CD4-positive, alpha-beta T cell treated with Interleukin-17A for 4 hours (primary cell): ENCODE measurements around the gene BTF3L4.
"Not testable (repeated sequence)": the region's sequence is repeated elsewhere in the genome, so short reads cannot be mapped to it uniquely, and the experiment has no call there.

Experiments used
- DNase-seq: peaks from one replicate; pipeline ENCODE4 v3.0.0-alpha.2; 2020; ENCODE audit warnings: mixed read lengths

BTF3L4 gene

GRCh38 chr1:52055866-52056162, 281 bp upstream of the BTF3L4 start:
- DNase-seq, result no peak

- DNase-seq, result no peak
Observed at GRCh38 chr1:52056937-52057231, 789 bp downstream of the BTF3L4 start.

- no peak for DNase-seq
Observed at GRCh38 chr1:52057255-52057654, 1.2 kb downstream of the BTF3L4 start.

GRCh38 chr1:52057876-52058415, 1.9 kb downstream of the BTF3L4 start:
- DNase-seq, result no peak

GRCh38 chr1:52059321-52059720, 3.2 kb downstream of the BTF3L4 start:
- no peak for DNase-seq

GRCh38 chr1:52059888-52060287, 3.8 kb downstream of the BTF3L4 start:
- DNase-seq, result no peak

- DNase-seq, result no peak
Observed at GRCh38 chr1:52060822-52061221, 4.7 kb downstream of the BTF3L4 start.

GRCh38 chr1:52063192-52063591, 7.1 kb downstream of the BTF3L4 start:
- DNase-seq, result no peak

GRCh38 chr1:52070704-52071103, 14.6 kb downstream of the BTF3L4 start:
- no peak for DNase-seq

- DNase-seq, result no peak
Observed at GRCh38 chr1:52072291-52072690, 16.2 kb downstream of the BTF3L4 start.

- not testable (repeated sequence) for DNase-seq
Observed at GRCh38 chr1:52077277-52077676, 21.2 kb downstream of the BTF3L4 start.

- DNase-seq, result no peak
Observed at GRCh38 chr1:52080014-52080415, 23.9 kb downstream of the BTF3L4 start.

GRCh38 chr1:52087892-52088291, 31.8 kb downstream of the BTF3L4 start:
- DNase-seq, result not testable (repeated sequence)

GRCh38 chr1:52094300-52094699, 38.2 kb downstream of the BTF3L4 start:
- not testable (repeated sequence) for DNase-seq

GRCh38 chr1:52096216-52096615, 40.1 kb downstream of the BTF3L4 start:
- no peak for DNase-seq

GRCh38 chr1:52098139-52098871, 42.2 kb downstream of the BTF3L4 start:
- DNase-seq, result no peak

GRCh38 chr1:52102336-52103013, 46.4 kb downstream of the BTF3L4 start:
- DNase-seq, result no peak

GRCh38 chr1:52111492-52111891, 55.4 kb downstream of the BTF3L4 start:
- no peak for DNase-seq

GRCh38 chr1:52112489-52112888, 56.4 kb downstream of the BTF3L4 start:
- no peak for DNase-seq

- no peak for DNase-seq
Observed at GRCh38 chr1:52119301-52120079, 63.4 kb downstream of the BTF3L4 start.

- DNase-seq, result no peak
Observed at GRCh38 chr1:52122384-52122783, 66.3 kb downstream of the BTF3L4 start.

- DNase-seq, result no peak
Observed at GRCh38 chr1:52123622-52124021, 67.5 kb downstream of the BTF3L4 start.

- DNase-seq, result no peak
Observed at GRCh38 chr1:52125736-52126359, 69.8 kb downstream of the BTF3L4 start.
